Measurements from ENCODE around the gene ATRNL1.

Gene ATRNL1

DNA sequence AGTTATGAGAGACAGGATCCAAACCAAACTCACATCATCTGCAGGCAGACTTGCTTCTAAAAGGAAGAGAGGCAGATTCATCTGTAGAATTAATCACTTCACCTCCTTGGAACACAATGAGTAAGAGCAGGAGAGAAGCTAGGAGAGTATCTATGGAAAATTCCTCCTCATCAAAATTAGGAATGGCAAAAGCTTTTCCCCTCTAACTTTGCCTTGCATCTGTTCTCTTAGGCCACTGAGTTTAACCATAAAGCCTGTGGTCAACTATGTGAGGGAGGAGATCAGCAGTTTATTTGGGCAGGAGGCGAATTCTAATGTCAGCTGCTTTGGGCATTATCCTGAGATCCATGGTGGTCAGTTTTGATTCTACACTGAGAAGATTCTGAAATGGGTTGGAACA lies 618.1 kb downstream of the ATRNL1 start:
- H3K9me3 ChIP-seq (ENCODE audit: severe bottlenecking) = no peaks in the 10 kb centered on the region
- ATAC-seq (ENCODE audit: low read depth) (no peak), DNase-seq (ENCODE audit: low spot score) (no peak)
- H3K4me3 ChIP-seq (ENCODE audit: severe bottlenecking) = no peak overlapping the region
- H3K4me1 ChIP-seq (ENCODE audit: insufficient read depth, poor library complexity, severe bottlenecking) = no peaks in the 10 kb centered on the region
- no peaks in the 10 kb centered on the region for H3K27me3 ChIP-seq (ENCODE audit: insufficient read depth, poor library complexity, severe bottlenecking)
- no peak overlapping the region for H3K27ac ChIP-seq (ENCODE audit: poor library complexity, severe bottlenecking)
- no peaks in the 10 kb centered on the region for H3K36me3 ChIP-seq (ENCODE audit: low read depth)
- TF ChIP-seq, protein P1, sequence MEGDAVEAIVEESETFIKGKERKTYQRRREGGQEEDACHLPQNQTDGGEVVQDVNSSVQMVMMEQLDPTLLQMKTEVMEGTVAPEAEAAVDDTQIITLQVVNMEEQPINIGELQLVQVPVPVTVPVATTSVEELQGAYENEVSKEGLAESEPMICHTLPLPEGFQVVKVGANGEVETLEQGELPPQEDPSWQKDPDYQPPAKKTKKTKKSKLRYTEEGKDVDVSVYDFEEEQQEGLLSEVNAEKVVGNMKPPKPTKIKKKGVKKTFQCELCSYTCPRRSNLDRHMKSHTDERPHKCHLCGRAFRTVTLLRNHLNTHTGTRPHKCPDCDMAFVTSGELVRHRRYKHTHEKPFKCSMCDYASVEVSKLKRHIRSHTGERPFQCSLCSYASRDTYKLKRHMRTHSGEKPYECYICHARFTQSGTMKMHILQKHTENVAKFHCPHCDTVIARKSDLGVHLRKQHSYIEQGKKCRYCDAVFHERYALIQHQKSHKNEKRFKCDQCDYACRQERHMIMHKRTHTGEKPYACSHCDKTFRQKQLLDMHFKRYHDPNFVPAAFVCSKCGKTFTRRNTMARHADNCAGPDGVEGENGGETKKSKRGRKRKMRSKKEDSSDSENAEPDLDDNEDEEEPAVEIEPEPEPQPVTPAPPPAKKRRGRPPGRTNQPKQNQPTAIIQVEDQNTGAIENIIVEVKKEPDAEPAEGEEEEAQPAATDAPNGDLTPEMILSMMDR (IDR thresholded peaks at IDR 0.05; ENCODE audit: poor library complexity, severe bottlenecking) = no peak

DNA sequence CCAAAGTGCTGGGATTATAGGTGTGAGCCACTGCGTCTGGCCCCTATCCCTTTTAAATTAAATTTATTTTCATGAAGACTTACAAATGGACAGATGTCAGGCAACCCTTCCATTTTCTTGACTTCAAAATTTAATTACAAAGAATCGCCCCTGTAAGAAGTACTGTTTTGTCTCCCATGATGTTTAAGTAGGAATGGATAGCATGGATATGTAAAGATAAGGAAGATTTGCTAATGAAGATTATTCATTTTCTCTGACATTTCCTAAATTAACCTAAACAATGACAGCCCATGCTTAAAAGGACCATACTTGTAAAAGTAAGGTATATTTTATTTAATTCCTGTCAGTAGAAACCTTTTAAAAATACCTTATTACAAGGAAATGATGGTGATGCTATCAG lies 627.0 kb downstream of the ATRNL1 start:
- DNase-seq (ENCODE audit: low spot score) = no peak
- H3K9me3 ChIP-seq (ENCODE audit: severe bottlenecking) = no peaks in the 10 kb centered on the region
- H3K36me3 ChIP-seq (ENCODE audit: low read depth) = no peaks in the 10 kb centered on the region
- H3K4me1 ChIP-seq (ENCODE audit: insufficient read depth, poor library complexity, severe bottlenecking) = no peaks in the 10 kb centered on the region
- H3K27ac ChIP-seq (ENCODE audit: poor library complexity, severe bottlenecking) = no peak overlapping the region
- H3K27me3 ChIP-seq (ENCODE audit: insufficient read depth, poor library complexity, severe bottlenecking) = peaks cover 3% of the 10 kb centered on the region
- no peak overlapping the region for H3K4me3 ChIP-seq (ENCODE audit: severe bottlenecking)
- no peak for ATAC-seq (ENCODE audit: low read depth)
- TF ChIP-seq, protein P1 (IDR thresholded peaks at IDR 0.05; ENCODE audit: poor library complexity, severe bottlenecking) = no peak

DNA sequence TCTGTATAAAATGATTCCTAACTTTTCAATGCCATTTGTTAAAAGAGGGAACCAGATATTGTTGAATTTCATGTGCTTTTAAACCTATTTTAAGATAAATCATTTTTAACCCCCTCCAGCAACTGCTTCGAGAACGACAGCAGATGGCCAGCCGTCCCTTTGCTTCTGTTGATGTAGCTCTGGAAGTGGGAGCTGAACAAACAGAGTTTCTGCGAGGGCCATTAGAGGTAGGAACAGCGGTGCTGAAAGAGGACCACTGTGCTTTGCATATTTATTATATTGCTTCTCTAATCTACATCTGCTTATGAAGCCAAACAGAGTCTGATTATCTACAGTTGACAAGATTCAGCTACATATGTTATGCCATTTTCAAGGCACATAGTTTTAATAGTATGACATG lies 634.0 kb downstream of the ATRNL1 start:
- Histone ChIP-seq H3K4me3 (ENCODE audit: severe bottlenecking) (no peak overlapping the region), H3K27me3 (ENCODE audit: insufficient read depth, poor library complexity, severe bottlenecking) (peaks cover 6% of the 10 kb centered on the region), H3K4me1 (ENCODE audit: insufficient read depth, poor library complexity, severe bottlenecking) (no peaks in the 10 kb centered on the region), H3K36me3 (ENCODE audit: low read depth) (no peaks in the 10 kb centered on the region), H3K27ac (ENCODE audit: poor library complexity, severe bottlenecking) (no peak overlapping the region), H3K9me3 (ENCODE audit: severe bottlenecking) (no peaks in the 10 kb centered on the region)
- ATAC-seq (ENCODE audit: low read depth) = no peak
- no peak for DNase-seq (ENCODE audit: low spot score)
- TF ChIP-seq, protein P1 (IDR thresholded peaks at IDR 0.05; ENCODE audit: poor library complexity, severe bottlenecking) = no peak

DNA sequence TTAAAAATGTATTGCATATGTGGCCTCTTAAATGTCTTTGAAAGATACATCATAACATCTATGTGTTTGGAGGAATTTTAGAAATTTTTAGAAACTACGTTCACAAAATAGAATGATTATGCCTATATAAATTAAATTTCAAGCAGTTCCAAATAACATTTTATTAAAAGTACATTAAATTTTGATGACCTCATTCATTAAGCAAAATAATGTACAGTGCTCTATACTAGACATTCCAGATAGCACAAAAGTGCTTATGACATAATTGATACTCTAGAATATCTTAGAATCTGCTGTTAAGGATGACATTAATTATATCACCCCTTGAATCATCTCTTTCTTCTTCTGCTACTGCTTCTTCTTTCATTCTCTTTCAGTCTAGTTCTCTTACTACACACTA lies 650.9 kb downstream of the ATRNL1 start:
- DNase-seq (ENCODE audit: low spot score) (no peak), ATAC-seq (ENCODE audit: low read depth) (no peak)
- H3K27me3 ChIP-seq (ENCODE audit: insufficient read depth, poor library complexity, severe bottlenecking) = no peaks in the 10 kb centered on the region
- TF ChIP-seq, protein P1 (IDR thresholded peaks at IDR 0.05; ENCODE audit: poor library complexity, severe bottlenecking) = no peak
- no peak overlapping the region for H3K27ac ChIP-seq (ENCODE audit: poor library complexity, severe bottlenecking)
- H3K4me1 ChIP-seq (ENCODE audit: insufficient read depth, poor library complexity, severe bottlenecking) = no peaks in the 10 kb centered on the region
- H3K4me3 ChIP-seq (ENCODE audit: severe bottlenecking) = no peak overlapping the region
- no peaks in the 10 kb centered on the region for H3K36me3 ChIP-seq (ENCODE audit: low read depth)
- no peaks in the 10 kb centered on the region for H3K9me3 ChIP-seq (ENCODE audit: severe bottlenecking)

DNA sequence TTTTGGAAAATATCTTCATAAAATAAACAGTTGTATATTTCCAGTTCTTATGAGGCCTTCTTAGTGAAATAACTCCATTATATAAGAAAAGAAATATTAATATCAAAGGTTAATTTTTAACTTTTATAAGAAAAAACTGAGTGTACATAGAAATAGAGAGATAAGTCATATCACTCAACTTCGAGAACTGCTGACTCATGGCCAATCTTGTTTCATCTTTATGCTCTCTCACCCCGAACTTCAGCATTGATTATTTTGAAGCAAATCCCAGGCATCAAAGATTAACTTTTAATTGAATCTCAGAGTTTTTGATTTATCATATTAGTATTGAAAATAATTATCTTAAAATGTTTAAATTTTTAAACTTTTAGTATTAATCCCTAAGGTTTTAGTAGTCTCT lies 652.8 kb downstream of the ATRNL1 start:
- no peaks in the 10 kb centered on the region for H3K36me3 ChIP-seq (ENCODE audit: low read depth)
- H3K9me3 ChIP-seq (ENCODE audit: severe bottlenecking) = no peaks in the 10 kb centered on the region
- H3K27ac ChIP-seq (ENCODE audit: poor library complexity, severe bottlenecking) = no peak overlapping the region
- no peak overlapping the region for H3K4me3 ChIP-seq (ENCODE audit: severe bottlenecking)
- TF ChIP-seq, protein P1 (IDR thresholded peaks at IDR 0.05; ENCODE audit: poor library complexity, severe bottlenecking) = no peak
- no peaks in the 10 kb centered on the region for H3K4me1 ChIP-seq (ENCODE audit: insufficient read depth, poor library complexity, severe bottlenecking)
- no peak for DNase-seq (ENCODE audit: low spot score)
- ATAC-seq (ENCODE audit: low read depth) = no peak
- H3K27me3 ChIP-seq (ENCODE audit: insufficient read depth, poor library complexity, severe bottlenecking) = no peaks in the 10 kb centered on the region

All from RWPE2 (cell line).